AG04450 (cell line): ENCODE measurements around the gene GPX4. TPM values are rescaled to one million over a fixed set of nuclear protein-coding genes. Genes with fewer than 3 reads are reported as not detected.

ENCODE experiments used
- CTCF ChIA-PET: fragments of 300-600, 350-600 bp; formaldehyde crosslinking; extraction: SDS; loops from one replicate; lab custom pipeline; 2022; ENCODE audit warnings: antibody characterized with exemption, inconsistent platforms; lab: Charles Lee
- POLR2A ChIA-PET: fragments of 350-600 bp; formaldehyde crosslinking; extraction: SDS; loops from one replicate; lab custom pipeline; 2021; ENCODE audit warnings: antibody characterized with exemption, inconsistent platforms; lab: Yijun Ruan, JAX
- DNase-seq: peaks from one replicate; pipeline ENCODE4 v3.0.0-alpha.2; 2011; ENCODE audit warnings: low read depth, low spot score
- H3K27ac ChIP-seq: one replicate; pipeline ENCODE4 v1.5.1; 2012; ENCODE audit warnings: low read depth, low read length, control low read depth
- H3K27me3 ChIP-seq: one replicate; pipeline ENCODE4 v1.6.0; 2012; ENCODE audit warnings: low read length; ENCODE audit not compliant: control insufficient read depth, insufficient read depth
- H3K4me3 ChIP-seq: 2 replicates; pipeline ENCODE4 v1.5.1; 2011; ENCODE audit warnings: mild to moderate bottlenecking, low read depth, low read length, control low read depth
- H3K9me3 ChIP-seq: 2 replicates; pipeline ENCODE4 v1.5.1; 2012; ENCODE audit warnings: low read length; ENCODE audit not compliant: control insufficient read depth, insufficient read depth
- polyA plus RNA-seq: library from polyadenylated mRNA; depleted of rRNA; stranded (reverse); fragments of >200 nt; gene quantifications from 2 replicates; pipeline ENCODE4 v1.2.3, GENCODE V29; 2011
- TF ChIP-seq, protein P1 (sequence below): IDR thresholded peaks from 2 replicates; pipeline ENCODE4 v1.5.1; 2011; ENCODE audit warnings: low read depth, low read length, control low read depth, inconsistent platforms

Gene GPX4
- polyA plus RNA-seq, 1 experiment, result 627 TPM

DNA sequence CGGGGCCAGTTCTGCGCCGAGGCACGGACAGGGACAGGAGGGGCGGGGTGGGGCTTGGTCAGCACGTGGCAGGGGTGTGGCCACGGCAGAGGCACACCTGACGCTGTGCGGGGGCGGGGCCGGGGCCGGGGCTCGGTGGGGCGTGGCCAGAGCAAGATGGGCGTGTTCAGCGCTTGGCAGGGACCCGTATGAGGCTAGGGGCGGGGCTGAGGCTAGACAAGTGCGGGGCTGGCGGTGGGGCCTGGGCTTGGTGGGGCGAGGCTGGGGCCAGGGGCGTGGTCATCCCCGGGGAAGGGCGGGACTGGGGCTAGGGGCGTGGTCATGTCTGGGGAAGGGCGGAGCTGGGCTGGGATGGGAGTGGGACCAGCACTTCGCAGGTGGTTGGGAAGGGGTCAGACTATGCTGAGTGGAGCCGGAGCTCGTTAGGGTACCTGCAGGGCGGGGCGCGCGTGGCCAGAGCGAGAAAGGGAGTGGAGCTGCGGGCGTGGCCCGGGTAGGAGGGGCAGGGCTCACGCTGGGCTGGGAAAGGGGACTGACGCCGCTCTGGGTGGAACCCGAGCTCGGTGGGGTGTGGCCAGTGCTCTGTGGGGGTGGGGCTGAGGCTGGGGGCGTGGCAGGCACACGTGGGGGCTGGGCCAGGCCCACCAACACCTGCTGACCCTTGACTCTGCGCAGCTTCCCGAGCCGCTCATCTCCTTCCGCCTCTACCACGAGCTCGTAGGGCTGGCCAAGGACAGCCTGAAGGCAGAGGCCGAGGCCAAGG lies 21.4 kb upstream of the GPX4 start:
- POLR2A ChIA-PET, result interaction anchor here (0.8 to 1.0 kb wide), 4 partner anchors 22 to 43 kb away, joined by 3 to 5 read pairs (median 4); partner anchors contain the start of gene ABCA7
- Histone ChIP-seq H3K9me3 (peaks cover 25% of the 10 kb centered on the region; the same call in 1 of the 2 replicates), H3K27ac (no peak overlapping the region), H3K27me3 (no peaks in the 10 kb centered on the region), H3K4me3 (no peak overlapping the region)
- CTCF ChIA-PET, result no interaction called here
- TF ChIP-seq, protein P1, sequence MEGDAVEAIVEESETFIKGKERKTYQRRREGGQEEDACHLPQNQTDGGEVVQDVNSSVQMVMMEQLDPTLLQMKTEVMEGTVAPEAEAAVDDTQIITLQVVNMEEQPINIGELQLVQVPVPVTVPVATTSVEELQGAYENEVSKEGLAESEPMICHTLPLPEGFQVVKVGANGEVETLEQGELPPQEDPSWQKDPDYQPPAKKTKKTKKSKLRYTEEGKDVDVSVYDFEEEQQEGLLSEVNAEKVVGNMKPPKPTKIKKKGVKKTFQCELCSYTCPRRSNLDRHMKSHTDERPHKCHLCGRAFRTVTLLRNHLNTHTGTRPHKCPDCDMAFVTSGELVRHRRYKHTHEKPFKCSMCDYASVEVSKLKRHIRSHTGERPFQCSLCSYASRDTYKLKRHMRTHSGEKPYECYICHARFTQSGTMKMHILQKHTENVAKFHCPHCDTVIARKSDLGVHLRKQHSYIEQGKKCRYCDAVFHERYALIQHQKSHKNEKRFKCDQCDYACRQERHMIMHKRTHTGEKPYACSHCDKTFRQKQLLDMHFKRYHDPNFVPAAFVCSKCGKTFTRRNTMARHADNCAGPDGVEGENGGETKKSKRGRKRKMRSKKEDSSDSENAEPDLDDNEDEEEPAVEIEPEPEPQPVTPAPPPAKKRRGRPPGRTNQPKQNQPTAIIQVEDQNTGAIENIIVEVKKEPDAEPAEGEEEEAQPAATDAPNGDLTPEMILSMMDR, result no peak
- DNase-seq, result no peak

DNA sequence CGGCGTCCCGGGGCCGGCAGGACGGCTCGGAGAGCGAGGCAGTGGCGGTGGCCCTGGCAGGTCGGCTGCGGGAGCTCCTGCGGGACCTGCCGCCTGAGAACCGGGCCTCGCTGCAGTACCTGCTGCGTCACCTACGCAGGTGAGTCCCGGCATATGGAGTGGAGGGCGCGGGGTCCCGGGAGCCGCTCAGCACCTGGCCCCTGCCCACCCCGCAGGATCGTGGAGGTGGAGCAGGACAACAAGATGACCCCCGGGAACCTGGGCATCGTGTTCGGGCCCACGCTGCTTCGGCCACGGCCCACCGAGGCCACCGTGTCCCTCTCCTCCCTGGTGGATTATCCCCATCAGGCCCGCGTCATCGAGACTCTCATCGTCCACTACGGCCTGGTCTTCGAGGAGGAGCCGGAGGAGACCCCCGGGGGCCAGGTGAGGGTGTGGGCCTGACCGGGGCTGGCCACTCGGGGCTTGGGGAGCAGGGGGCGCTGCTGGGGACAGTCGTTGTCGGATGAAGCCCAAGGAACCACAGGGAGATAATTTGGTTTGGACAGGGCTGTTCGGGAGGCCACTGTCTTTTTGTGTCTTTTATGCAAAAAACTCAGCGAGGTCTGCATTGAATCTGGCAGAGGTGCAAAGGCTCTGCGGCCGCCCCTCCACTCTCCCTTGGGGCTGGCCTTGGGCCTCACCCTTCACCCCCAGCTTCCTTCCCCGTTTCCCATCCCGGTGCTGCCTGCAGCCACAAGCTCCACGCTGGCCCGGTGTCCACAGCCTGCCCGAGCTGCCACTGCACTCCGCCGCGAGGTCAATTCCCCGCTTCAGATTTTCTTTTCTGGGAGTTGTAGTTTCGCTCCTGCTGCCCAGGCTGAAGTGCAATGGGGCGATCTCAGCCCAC lies 20.6 kb upstream of the GPX4 start:
- no peak for DNase-seq
- Histone ChIP-seq H3K27me3 (no peaks in the 10 kb centered on the region), H3K4me3 (no peak overlapping the region), H3K27ac (no peak overlapping the region), H3K9me3 (peaks cover 25% of the 10 kb centered on the region; the same call in 1 of the 2 replicates)
- POLR2A ChIA-PET, result interaction anchor here (0.8 to 1.0 kb wide), 4 partner anchors 21 to 44 kb away, joined by 3 to 5 read pairs (median 4); partner anchors contain the start of gene ABCA7
- TF ChIP-seq, protein P1, result no peak
- CTCF ChIA-PET, result interaction anchor here (0.6 to 1.0 kb wide), 2 partner anchors 8 to 19 kb away, joined by 3 to 4 read pairs; no protein-coding TSS in a partner anchor

DNA sequence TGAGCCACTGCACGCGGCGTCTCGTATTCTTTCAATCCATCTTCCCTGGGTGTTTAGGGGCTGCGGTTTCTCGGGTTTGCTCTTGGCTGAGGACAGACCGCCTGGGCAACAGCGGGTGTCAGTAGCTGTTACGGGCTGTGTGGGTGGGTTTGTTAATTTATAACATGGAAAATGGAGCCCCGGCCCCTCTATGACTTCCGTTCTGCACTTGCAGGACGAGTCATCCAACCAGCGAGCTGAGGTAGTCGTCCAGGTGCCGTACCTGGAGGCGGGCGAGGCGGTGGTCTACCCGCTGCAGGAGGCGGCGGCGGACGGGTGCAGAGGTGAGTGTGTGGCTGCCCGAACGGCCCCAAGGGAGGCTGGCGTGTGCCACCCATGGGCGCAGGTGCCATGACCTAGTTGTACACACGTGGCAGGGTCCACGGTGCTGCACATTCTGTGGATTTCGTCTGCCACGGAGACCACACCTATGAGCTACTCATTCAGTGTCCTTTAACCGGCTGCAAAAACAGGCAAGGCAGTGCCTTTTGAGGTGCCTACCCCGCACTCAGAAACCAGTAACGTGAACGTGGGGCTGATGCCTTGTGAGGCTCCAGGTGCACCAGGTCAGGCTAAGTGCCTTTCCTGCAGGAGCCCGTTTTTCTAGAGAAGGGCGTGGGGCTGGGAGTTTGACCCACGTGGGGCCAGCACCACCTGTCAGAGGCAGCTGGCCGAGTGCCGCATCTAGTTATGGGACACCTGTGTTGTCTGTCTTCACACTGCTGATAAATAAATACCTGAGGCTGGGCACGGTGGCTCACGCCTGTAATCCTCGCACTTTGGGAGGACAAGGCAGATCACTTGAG lies 19.5 kb upstream of the GPX4 start:
- POLR2A ChIA-PET, result interaction anchor here (1.1 to 3.2 kb wide), 3 partner anchors 9 to 20 kb away, joined by 3 to 10 read pairs (median 4); partner anchors contain the start of gene GPX4
- Histone ChIP-seq H3K27ac (no peak overlapping the region), H3K9me3 (peaks cover 25% of the 10 kb centered on the region; the same call in 1 of the 2 replicates), H3K27me3 (no peaks in the 10 kb centered on the region), H3K4me3 (no peak overlapping the region)
- TF ChIP-seq, protein P1, result no peak
- DNase-seq, result no peak
- CTCF ChIA-PET, result interaction anchor here (1.0 kb wide), 1 partner anchor 9 kb away, joined by 3 read pairs; no protein-coding TSS in a partner anchor

DNA sequence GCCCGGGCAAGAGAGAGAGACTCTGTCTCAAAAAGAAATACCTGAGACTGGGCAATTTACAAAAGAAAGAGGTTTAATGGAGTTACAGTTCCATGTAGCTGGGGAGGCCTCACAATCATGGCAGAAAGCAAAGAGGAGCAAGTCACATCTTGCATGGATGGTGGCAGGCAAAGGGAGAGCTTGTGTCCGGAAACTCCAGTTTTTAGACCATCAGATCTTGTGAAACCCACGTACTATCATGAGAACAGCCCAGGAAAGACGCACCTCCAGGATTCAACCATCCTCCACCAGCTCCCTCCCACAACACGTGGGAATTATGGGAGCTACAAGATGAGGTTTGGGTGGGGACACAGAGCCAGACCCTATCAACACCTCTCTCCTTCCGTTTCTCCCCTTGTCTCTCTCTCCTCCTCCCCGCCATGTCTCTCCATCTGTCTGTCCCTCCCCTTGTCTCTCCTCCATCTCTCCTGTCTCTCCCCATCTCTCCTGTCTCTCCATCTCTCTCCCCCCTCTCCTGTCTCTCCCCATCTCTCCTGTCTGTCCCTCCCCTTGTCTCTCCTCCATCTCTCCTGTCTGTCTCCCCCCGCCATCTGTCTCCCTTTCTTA lies 18.6 kb upstream of the GPX4 start:
- POLR2A ChIA-PET, result interaction anchor here (1.1 to 3.2 kb wide), 3 partner anchors 10 to 20 kb away, joined by 3 to 10 read pairs (median 4); partner anchors contain the start of gene GPX4
- no peak for DNase-seq
- TF ChIP-seq, protein P1, result no peak
- CTCF ChIA-PET, result no interaction called here
- peaks cover 17% of the 10 kb centered on the region; the same call in 1 of the 2 replicates for H3K9me3 ChIP-seq
- H3K27ac ChIP-seq, result no peak overlapping the region
- H3K4me3 ChIP-seq, result no peak overlapping the region
- no peaks in the 10 kb centered on the region for H3K27me3 ChIP-seq
